Sigmoid colon (tissue), 4 donors: Measurements from ENCODE around the gene FFAR2.

Experiments
- CTCF ChIP-seq, 4 experiments: fragments of 450-650 bp in 3 of 4; fragments of 200-600 bp in 1 of 4; IDR thresholded peaks; one replicate each; pipeline ENCODE4 v1.5.1; 2016 to 2019; ENCODE audit warnings: antibody characterized with exemption in 4 of 4, mild to moderate bottlenecking in 3 of 4, moderate library complexity in 2 of 4
- EP300 ChIP-seq, 4 donors: sonication (generic); formaldehyde crosslinking; IDR thresholded peaks; one replicate each; pipeline ENCODE4 v1.6.1; 2017; ENCODE audit warnings: antibody characterized with exemption in 4 of 4

- TF ChIP-seq CTCF (IDR thresholded peaks at IDR 0.05) (no peak), EP300 (IDR thresholded peaks at IDR 0.05) (no peak)
These were observed 14.5 kb downstream of the FFAR2 start for GRCh38 chr19:35462476-35462953.
